ENCODE data around the gene UNK.
A peak's percentile ranks its signal among the peaks of the same experiment; 100 is the strongest.

Gene UNK

GRCh38 chr17:75819678-75820077, 35.1 kb downstream of the UNK start:
- no peak for DNase-seq

- DNase-seq, result no peak
Observed at GRCh38 chr17:75820094-75821080, 35.8 kb downstream of the UNK start.

- no peak for DNase-seq
Observed at GRCh38 chr17:75821552-75821951, 36.9 kb downstream of the UNK start.

- DNase-seq, result peak in 4 of 56 donors; percentile 6 to 71 (median 30)
Observed at GRCh38 chr17:75822119-75822799, 37.7 kb downstream of the UNK start.

GRCh38 chr17:75822800-75823166, 38.2 kb downstream of the UNK start:
- no peak for DNase-seq

GRCh38 chr17:75823257-75824041, 38.8 kb downstream of the UNK start:
- DNase-seq, result no peak

GRCh38 chr17:75824050-75824552, 39.5 kb downstream of the UNK start:
- DNase-seq, result no peak

- no peak for DNase-seq
Observed at GRCh38 chr17:75824666-75825065, 40.1 kb downstream of the UNK start.

- no peak for DNase-seq
Observed at GRCh38 chr17:75825149-75825552, 40.5 kb downstream of the UNK start.

- no peak for DNase-seq
Observed at GRCh38 chr17:75825748-75826370, 41.3 kb downstream of the UNK start.

- DNase-seq, result no peak
Observed at GRCh38 chr17:75826561-75827307, 42.1 kb downstream of the UNK start.

GRCh38 chr17:75827308-75828075, 42.9 kb downstream of the UNK start:
- peak in 52 of 56 donors; percentile 16 to 85 (median 64) for DNase-seq

- no peak for DNase-seq
Observed at GRCh38 chr17:75828076-75828400, 43.4 kb downstream of the UNK start.

GRCh38 chr17:75828741-75829140, 44.1 kb downstream of the UNK start:
- no peak for DNase-seq

- DNase-seq, result no peak
Observed at GRCh38 chr17:75829747-75830146, 45.1 kb downstream of the UNK start.

GRCh38 chr17:75830164-75831031, 45.8 kb downstream of the UNK start:
- no peak for DNase-seq

GRCh38 chr17:75831032-75831571, 46.5 kb downstream of the UNK start:
- DNase-seq, result no peak

- DNase-seq, result no peak
Observed at GRCh38 chr17:75832164-75832651, 47.6 kb downstream of the UNK start.
